HCT116 (cell line): Measurements from ENCODE around the gene C1orf167.

Experiments
- CTCF ChIP-seq, 3 experiments: fragments of 200-600 bp in 1 of 3; sonication (generic) in 1 of 3; IDR thresholded peaks in 2 of 3; conservative IDR thresholded peaks in 1 of 3; 2 replicates each; pipeline ENCODE4 v1.5.1; 2012 to 2017; ENCODE audit warnings: low read depth in 2 of 3, low read length in 2 of 3, antibody characterized with exemption in 1 of 3, borderline replicate concordance in 1 of 3, control low read depth in 1 of 3, mild to moderate bottlenecking in 1 of 3, mixed read lengths in 1 of 3, mixed run types in 1 of 3, moderate library complexity in 1 of 3; ENCODE audit not compliant: insufficient read depth in 1 of 3
- EGR1 ChIP-seq: IDR thresholded peaks from 2 replicates; pipeline ENCODE4 v1.6.1; 2012; ENCODE audit warnings: low read depth
- EZH2 ChIP-seq: fragments of 200-600 bp; sonication (generic); IDR thresholded peaks from 2 replicates; pipeline ENCODE4 v1.6.1; 2017; ENCODE audit warnings: antibody characterized with exemption, mixed run types
- FOSL1 ChIP-seq: IDR thresholded peaks from 2 replicates; pipeline ENCODE4 v1.6.1; 2012; ENCODE audit warnings: low read depth
- POLR2A ChIP-seq: IDR thresholded peaks from 2 replicates; pipeline ENCODE4 v1.7.0; 2011; ENCODE audit warnings: borderline replicate concordance; ENCODE audit not compliant: insufficient read depth, insufficient read length; ENCODE audit errors: extremely low read depth
- POLR2AphosphoS5 ChIP-seq: IDR thresholded peaks from 2 replicates; pipeline ENCODE4 v1.6.1; 2011; ENCODE audit warnings: mild to moderate bottlenecking, low read depth, low read length, moderate library complexity
- RAD21 ChIP-seq: IDR thresholded peaks from 2 replicates; pipeline ENCODE4 v1.6.1; 2012; ENCODE audit warnings: low read depth, mild to moderate bottlenecking
- REST ChIP-seq: IDR thresholded peaks from 2 replicates; pipeline ENCODE4 v1.6.1; 2012; ENCODE audit warnings: low read depth
- SIN3A ChIP-seq: IDR thresholded peaks from 2 replicates; pipeline ENCODE4 v1.6.1; 2012; ENCODE audit warnings: low read depth
- SP1 ChIP-seq: IDR thresholded peaks from 2 replicates; pipeline ENCODE4 v1.6.1; 2012; ENCODE audit warnings: low read depth
- TCF7L2 ChIP-seq: IDR thresholded peaks from 2 replicates; pipeline ENCODE4 v1.7.0; 2011; ENCODE audit warnings: borderline replicate concordance, inconsistent platforms; ENCODE audit not compliant: insufficient read depth, insufficient read length; ENCODE audit errors: extremely low read depth
- ZFX ChIP-seq: fragments of 450-650 bp; IDR thresholded peaks from 2 replicates; pipeline ENCODE4 v1.6.1; 2017
- TF ChIP-seq, protein P1 (sequence below): IDR thresholded peaks from 2 replicates; pipeline ENCODE4 v1.6.1; 2012
- TF ChIP-seq, protein P2 (sequence below): IDR thresholded peaks from 2 replicates; pipeline ENCODE4 v1.6.1; 2012

GRCh38 chr1:11759791-11760190, 2.2 kb upstream of the C1orf167 start:
- no peak for TF ChIP-seq CTCF (IDR thresholded peaks at IDR 0.05 in 2 of 3, conservative IDR thresholded peaks at IDR 0.05 in 1 of 3; ENCODE audit: borderline replicate concordance in 1 of 3, insufficient read depth in 1 of 3, low read depth in 2 of 3, low read length in 2 of 3)
- TF ChIP-seq POLR2AphosphoS5, result no peak
- TF ChIP-seq, protein P1, sequence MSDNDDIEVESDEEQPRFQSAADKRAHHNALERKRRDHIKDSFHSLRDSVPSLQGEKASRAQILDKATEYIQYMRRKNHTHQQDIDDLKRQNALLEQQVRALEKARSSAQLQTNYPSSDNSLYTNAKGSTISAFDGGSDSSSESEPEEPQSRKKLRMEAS, result no peak
- no peak for TF ChIP-seq POLR2A
- no peak for TF ChIP-seq EGR1
- no peak for TF ChIP-seq RAD21
- no peak for TF ChIP-seq FOSL1
- no peak for TF ChIP-seq EZH2
- TF ChIP-seq SP1, result no peak
- no peak for TF ChIP-seq SIN3A
- TF ChIP-seq, protein P2, sequence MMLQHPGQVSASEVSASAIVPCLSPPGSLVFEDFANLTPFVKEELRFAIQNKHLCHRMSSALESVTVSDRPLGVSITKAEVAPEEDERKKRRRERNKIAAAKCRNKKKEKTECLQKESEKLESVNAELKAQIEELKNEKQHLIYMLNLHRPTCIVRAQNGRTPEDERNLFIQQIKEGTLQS, result no peak
- TF ChIP-seq REST, result no peak
- no peak for TF ChIP-seq ZFX
- no peak for TF ChIP-seq TCF7L2
